HepG2 (cell line): Measurements from ENCODE around the gene RNF5.
"Not testable (repeated sequence)": the region's sequence is repeated elsewhere in the genome, so short reads cannot be mapped to it uniquely, and the experiment has no call there.

Source experiments
- BORCS8-MEF2B ChIP-seq: sonication (generic); formaldehyde crosslinking; IDR thresholded peaks from 2 replicates; pipeline ENCODE4 v1.8.0; 2022; ENCODE audit warnings: mild to moderate bottlenecking, missing genetic modification reagents
- CBFB ChIP-seq: sonication (generic); formaldehyde crosslinking; IDR thresholded peaks from 2 replicates; pipeline ENCODE4 v1.4.0; 2020; ENCODE audit warnings: missing genetic modification reagents
- CBX5 ChIP-seq: sonication (generic); formaldehyde crosslinking; IDR thresholded peaks from 2 replicates; pipeline ENCODE4 v1.4.0; 2020; ENCODE audit warnings: missing genetic modification reagents, borderline replicate concordance
- GZF1 ChIP-seq: sonication (generic); formaldehyde crosslinking; IDR thresholded peaks from 2 replicates; pipeline ENCODE4 v1.5.1; 2020; ENCODE audit warnings: mild to moderate bottlenecking, missing genetic modification reagents
- HBP1 ChIP-seq: IDR thresholded peaks from 2 replicates; pipeline ENCODE4 v1.6.1; 2016; ENCODE audit warnings: low read depth, control low read depth
- HDAC2 ChIP-seq: sonication (generic); formaldehyde crosslinking; IDR thresholded peaks from 2 replicates; pipeline ENCODE4 v1.4.0; 2020; ENCODE audit warnings: missing genetic modification reagents
- KLF9 ChIP-seq: IDR thresholded peaks from 2 replicates; pipeline ENCODE4 v1.6.1; 2016; ENCODE audit warnings: low read depth
- PAXIP1 ChIP-seq: sonication (generic); formaldehyde crosslinking; conservative IDR thresholded peaks from 2 replicates; pipeline ENCODE4 v1.4.0; 2020; ENCODE audit warnings: mild to moderate bottlenecking, missing genetic modification reagents, moderate library complexity
- TCF7 ChIP-seq: sonication (generic); IDR thresholded peaks from 2 replicates; pipeline ENCODE4 v1.6.1; 2016; ENCODE audit warnings: antibody characterized with exemption, low read depth

DNA sequence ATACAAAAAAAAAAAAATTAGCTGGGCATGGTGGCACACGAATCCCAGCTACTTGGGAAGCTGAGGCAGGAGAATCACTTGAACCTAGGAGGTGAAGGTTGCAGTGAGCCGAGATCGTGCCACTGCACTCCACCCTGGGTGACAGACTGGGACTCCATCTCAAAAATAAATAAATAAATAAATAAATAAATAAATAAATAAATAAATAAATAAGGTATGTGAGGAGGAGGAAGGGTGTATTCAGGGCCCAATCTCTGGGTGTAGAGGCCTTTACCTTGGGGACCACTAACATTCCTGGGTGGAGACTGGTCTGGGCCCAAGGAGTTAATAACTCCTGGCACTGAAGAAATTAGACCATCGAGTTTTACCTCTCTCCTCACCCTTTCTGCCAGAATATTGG is 33.2 kb downstream of the RNF5 start:
- not testable (repeated sequence) for TF ChIP-seq PAXIP1 (CRISPR knock-in tag); HBP1 (CRISPR knock-in tag); GZF1 (CRISPR knock-in tag); TCF7; HDAC2; KLF9 (CRISPR knock-in tag); CBFB; BORCS8-MEF2B (CRISPR knock-in tag); CBX5 (CRISPR knock-in tag)
